ENCODE data around the gene PGS1.
"Not testable (repeated sequence)": the region's sequence is repeated elsewhere in the genome, so short reads cannot be mapped to it uniquely, and the experiment has no call there.

PGS1 gene, protein sequence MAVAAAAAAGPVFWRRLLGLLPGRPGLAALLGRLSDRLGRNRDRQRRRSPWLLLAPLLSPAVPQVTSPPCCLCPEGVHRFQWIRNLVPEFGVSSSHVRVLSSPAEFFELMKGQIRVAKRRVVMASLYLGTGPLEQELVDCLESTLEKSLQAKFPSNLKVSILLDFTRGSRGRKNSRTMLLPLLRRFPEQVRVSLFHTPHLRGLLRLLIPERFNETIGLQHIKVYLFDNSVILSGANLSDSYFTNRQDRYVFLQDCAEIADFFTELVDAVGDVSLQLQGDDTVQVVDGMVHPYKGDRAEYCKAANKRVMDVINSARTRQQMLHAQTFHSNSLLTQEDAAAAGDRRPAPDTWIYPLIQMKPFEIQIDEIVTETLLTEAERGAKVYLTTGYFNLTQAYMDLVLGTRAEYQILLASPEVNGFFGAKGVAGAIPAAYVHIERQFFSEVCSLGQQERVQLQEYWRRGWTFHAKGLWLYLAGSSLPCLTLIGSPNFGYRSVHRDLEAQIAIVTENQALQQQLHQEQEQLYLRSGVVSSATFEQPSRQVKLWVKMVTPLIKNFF

DNA sequence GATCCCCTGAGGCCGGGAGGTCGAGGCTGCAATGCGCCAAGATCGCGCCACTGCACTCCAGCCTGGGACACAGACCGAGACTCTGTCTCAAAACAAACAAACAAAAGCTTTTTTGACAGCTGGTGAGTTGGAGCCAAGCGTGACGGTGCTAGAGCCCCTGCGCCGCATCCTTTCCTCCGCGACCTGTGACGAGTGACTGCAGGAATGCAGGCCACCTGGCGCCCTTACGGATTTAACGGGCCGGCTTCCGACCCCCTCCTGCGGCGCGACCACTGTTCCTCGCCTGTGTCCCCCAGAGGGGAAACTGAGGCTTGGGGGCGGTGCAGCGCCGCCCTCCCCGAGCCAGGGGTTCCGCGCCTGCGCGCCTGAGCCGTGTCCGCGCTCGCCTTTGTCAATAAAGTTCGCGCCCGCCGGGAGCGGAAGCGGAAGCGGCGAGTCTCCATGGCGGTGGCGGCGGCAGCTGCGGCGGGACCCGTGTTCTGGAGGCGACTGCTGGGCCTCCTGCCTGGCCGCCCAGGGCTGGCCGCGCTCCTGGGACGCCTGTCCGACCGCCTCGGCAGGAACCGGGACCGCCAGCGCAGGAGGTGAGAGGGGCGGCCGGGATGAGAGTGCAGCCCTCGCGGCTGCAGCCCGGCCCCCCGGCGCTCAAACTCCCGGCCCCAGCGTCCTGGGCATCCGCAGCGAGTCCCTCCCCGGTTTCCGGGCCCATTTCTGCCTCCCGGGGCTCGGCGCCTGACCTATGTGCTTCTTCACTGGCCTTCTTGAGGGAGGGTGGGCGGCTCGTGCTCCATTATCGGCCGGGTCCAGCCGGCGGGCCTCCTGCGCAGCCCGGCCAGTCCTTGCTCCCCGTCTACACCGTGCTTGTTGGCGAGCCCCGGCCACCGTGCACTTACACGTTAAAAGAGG lies at the start of gene PGS1:
PGS1 (plus strand) TSS at position 425 of the 906 bp plus-strand sequence; CDS start at position 442, 17 bp downstream.
- DNase-seq (ENCODE audit: insufficient read length, low spot score): no peak
- FAIRE-seq: peak; percentile 63

DNA sequence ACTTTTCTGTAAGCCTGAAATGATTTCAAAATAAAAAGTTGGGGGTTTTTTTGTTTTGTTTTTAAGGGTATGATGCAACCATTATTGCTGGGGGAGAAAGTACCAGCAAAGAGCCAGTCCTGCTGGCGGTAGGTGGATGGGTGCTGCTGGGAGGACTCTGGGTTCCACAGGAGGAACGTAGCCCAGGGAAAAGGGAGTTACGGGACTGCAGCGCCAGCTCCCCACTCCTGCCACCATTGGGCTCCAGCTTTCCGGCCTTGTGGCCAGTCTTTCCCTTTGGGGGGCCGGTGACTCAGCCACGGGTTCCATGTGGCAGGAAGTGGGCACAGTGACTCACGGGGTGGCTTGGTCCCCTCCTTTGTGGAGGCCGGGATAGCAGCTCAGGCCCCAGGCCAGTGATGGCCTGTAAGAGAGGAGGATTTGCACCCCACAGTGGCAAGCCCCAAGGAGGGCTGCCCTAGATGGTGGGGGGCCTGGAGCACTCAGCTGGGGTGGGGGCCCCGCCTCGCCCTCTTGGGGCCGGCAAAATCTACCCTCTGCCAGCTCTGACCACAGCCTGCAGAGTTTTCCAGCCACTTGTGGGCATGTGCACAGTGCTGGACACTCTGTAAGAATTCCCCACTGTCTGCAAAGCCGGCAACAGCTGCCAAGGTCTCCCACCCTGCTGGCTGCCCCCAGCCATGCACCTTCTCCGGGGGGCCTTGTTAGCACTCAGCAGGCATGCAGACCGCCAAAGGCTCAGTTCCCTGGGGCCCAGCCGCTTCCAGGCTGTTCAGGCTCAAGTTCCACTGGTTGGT lies 49.0 kb upstream of the PGS1 start:
- FAIRE-seq: no peak
- no peak for DNase-seq (ENCODE audit: insufficient read length, low spot score)

- DNase-seq (ENCODE audit: insufficient read length, low spot score) (no peak), FAIRE-seq (no peak)
Observed at GRCh38 chr17:78330570-78331224, 47.8 kb upstream of the PGS1 start.

GRCh38 chr17:78331355-78331754 lies 47.1 kb upstream of the PGS1 start:
- not testable (repeated sequence) for DNase-seq (ENCODE audit: insufficient read length, low spot score); FAIRE-seq

GRCh38 chr17:78332991-78333390 lies 45.5 kb upstream of the PGS1 start:
- FAIRE-seq (no peak), DNase-seq (ENCODE audit: insufficient read length, low spot score) (no peak)

GRCh38 chr17:78335209-78335608 lies 43.2 kb upstream of the PGS1 start:
- FAIRE-seq: no peak
- DNase-seq (ENCODE audit: insufficient read length, low spot score): no peak

- peak; percentile 91 for FAIRE-seq
- peak; percentile 60 for DNase-seq (ENCODE audit: insufficient read length, low spot score)
Observed at GRCh38 chr17:78337244-78338109, 41.0 kb upstream of the PGS1 start.

DNA sequence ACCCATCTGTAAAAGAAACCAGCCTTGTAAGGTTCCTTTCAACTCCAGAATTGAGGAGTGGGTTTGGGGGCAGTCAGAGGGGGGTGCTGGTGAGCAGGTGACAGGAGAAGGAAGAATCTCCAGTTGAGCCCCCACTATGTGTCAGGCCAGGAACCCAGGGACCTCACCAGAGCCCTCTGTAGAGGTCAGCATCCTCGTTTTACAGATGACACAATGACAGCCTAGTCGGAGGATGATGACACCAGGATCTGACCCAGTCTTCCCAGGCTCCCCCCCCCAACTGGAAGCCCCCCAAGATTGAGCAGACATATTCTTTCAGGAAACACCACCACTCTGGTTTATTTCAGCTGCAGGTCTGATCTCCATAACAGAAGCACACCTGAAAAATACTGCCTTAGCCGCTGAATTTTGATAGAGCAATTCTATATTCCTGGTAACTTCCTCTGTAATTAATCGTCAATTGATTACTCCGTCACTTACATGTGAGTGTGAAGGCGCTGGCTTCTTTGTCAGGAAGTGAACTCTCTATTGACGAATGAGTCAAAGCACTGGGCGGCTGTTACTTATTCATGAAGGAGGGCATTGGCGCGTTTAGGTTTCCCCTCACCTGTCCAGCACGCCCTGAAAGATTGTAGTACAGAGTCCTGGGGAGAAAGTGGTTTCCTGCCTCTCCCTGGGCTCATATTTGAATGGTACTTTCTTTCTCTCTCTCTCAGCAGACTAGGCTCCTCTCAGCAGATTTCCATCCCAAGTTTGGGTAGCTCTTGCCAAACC lies 39.8 kb upstream of the PGS1 start:
- FAIRE-seq (peak; percentile 80), DNase-seq (ENCODE audit: insufficient read length, low spot score) (peak; percentile 66)

DNA sequence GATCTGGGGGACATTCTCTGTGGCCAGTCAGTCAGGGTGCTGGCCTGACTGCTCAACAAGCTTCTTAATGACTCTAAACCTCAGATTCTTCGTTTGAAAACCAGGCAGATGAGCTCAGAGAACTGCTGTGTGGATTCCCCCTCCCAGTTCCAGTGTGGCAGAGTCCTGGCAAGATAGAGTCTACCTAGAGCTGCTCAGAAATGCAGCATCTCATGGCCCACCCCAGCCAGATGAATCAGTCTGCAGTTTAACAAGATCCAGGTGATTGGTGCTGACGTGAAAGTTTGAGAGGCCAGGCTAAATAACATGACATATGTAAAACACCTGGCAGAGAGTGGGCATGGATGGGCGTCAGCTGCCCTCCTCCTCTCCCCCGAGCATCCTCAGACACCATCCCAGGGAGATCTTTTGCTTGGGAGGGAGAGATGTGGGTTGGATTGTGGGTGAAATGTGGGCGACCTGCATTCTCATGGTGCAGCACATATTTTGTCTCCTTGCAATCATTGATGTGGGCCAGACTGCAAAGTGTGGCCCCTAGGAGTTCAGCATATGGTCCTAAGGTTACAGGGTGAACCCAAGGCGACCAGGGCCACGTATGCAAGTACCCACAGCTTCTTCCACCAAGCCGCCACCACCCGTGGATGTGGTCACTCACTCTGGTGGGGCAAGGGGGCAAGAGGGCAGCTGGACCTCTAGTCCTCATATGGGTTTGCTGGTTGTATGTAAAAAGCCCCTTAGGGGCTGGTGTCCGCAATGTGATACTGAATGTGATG lies 38.1 kb upstream of the PGS1 start:
- no peak for DNase-seq (ENCODE audit: insufficient read length, low spot score)
- no peak for FAIRE-seq

DNA sequence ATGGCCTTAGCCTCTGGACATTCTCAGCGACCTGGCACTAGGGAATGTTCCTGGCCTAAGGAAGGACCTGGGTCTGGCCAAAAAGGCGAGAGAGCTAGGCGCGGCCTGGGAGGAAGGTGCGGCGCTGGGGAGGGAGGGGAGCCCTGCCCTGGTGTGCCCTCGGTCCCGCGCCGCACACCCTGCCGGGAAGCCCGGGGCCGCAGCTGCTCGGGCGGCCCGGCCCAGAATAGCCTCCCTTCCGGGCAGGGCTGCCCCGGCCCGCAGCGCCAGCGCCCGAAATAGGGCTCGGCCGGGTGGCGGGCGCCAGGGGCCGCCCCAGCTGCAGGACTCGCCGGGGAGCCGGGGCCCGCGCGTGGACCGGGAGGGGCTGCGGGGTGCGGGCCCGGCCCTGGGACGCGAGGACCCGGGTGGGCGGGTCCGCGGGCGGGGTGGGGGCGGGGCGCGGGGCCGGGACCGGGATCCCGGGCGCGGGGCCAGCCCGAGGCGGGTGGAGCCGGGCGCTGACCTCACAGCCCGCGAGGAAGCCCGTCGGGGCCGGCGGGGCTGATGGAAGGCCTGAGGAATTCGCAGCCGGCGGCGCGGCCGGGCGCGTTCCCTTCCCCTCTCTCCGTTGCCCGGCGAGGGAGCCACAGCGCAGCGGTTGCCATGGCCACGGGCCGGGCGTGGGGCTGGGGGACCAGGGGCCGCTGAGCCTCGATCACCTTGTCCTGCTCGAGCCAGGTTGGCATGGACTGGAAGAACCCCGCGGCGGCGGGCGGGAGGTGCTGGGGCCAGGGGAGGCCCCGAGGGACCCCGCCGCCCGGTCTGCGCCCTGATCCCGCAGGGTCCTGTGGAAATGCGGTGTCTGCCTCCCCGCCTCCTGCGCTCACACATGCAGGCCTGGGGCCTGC lies 36.6 kb upstream of the PGS1 start:
- FAIRE-seq: no peak

GRCh38 chr17:78342449-78343186 lies 35.8 kb upstream of the PGS1 start:
- DNase-seq (ENCODE audit: insufficient read length, low spot score): no peak
- FAIRE-seq: no peak

More for the DNA sequence above, 36.6 kb upstream of the PGS1 start:
- DNase-seq (ENCODE audit: insufficient read length, low spot score): peak; percentile 48

DNA sequence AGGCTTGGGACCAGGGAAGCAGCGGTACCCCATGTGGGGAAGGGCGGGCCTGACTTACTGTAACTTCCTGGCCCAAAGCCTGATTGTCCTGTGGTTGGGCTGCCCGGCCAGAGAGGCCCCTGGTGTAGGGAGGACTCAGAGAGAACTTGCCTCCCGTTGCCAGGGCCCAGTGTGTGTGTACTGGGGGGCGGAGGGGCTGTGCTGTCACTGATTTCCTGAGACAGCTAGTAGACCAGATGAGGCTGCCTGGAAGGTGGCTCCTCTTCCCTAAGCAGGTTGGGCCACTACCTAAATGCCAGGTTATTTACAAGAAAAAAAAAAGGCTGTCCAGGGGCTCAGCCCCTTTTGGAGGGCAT lies 35.3 kb upstream of the PGS1 start:
- FAIRE-seq: peak; percentile 52

GRCh38 chr17:78343543-78344201 lies 34.8 kb upstream of the PGS1 start:
- peak; percentile 80 for DNase-seq (ENCODE audit: insufficient read length, low spot score)
- FAIRE-seq: peak; percentile 92

More for the DNA sequence above, 35.3 kb upstream of the PGS1 start:
- DNase-seq (ENCODE audit: insufficient read length, low spot score): no peak

DNA sequence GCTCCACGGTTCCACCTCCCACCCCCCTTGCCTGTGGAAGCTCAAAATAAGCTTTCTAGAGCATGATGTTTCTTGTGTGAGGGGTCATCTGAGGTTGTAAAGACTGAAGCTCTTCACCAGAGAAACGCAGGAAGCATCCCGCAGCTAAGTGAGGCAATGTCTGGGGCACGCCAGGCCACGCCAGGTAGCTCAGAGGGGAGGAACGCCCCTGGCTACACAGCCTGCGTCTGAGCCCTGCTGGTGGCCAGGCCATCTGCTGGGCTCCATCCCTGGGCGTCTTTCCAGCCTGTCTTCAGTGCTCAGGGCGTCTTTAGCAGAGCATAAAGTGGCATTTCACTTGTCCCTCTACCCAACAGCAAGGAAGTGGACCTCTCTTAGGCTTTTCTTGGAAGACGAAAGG lies 33.8 kb upstream of the PGS1 start:
- DNase-seq (ENCODE audit: insufficient read length, low spot score): no peak
- no peak for FAIRE-seq

DNA sequence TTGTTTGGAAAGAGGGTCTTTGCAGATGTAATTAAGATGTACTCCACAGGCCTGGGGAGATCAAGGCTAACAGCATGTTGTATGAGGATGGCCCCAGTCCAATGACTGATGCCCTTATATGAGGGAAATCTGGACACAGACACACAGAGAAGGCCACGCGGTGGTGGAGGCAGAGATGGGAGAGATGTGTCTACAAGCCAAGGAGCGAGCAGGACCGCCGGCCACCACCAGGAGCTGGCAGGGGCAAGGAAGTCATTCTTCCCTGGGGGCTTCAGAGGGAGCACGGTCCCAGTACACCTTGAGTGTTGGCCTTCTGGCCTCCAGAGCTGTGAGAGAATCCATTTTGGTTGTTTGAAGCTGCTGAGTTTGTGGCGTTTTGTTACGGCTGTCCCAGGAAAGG lies 33.3 kb upstream of the PGS1 start:
- DNase-seq (ENCODE audit: insufficient read length, low spot score) (no peak), FAIRE-seq (no peak)

All from GM19239 (cell line).